CD4-positive, alpha-beta T cell treated with Interleukin-2 at 100 ng/mL for 4 hours (primary cell): ENCODE data around the gene PRR14.
"Not testable (repeated sequence)": the region's sequence is repeated elsewhere in the genome, so short reads cannot be mapped to it uniquely, and the experiment has no call there.

Experiments used
- DNase-seq: peaks from one replicate; pipeline ENCODE4 v3.0.0-alpha.2; 2020; ENCODE audit warnings: low spot score

The PRR14 gene

DNA sequence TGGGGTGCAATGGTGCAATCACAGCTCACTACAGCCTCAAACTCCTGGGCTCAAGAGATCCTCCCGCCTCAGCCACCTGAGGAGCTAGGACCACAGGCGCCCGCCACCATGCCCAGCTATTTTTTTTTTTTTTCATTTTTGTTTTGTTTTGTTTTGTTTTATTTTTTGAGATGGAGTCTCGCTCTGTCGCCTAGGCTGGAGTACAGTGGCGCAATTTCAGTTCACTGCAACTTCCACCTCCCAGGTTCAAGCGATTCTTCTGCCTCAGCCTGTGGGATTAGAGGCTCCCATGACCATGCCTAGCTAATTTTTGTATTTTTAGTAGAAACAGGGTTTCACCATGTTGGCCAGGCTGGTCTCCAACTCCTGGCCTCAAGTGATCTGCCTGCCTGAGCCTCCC, 18.3 kb upstream of the PRR14 start:
- not testable (repeated sequence) for DNase-seq

- DNase-seq = no peak
These were observed 17.2 kb upstream of the PRR14 start for GRCh38 chr16:30633526-30633925.

DNA sequence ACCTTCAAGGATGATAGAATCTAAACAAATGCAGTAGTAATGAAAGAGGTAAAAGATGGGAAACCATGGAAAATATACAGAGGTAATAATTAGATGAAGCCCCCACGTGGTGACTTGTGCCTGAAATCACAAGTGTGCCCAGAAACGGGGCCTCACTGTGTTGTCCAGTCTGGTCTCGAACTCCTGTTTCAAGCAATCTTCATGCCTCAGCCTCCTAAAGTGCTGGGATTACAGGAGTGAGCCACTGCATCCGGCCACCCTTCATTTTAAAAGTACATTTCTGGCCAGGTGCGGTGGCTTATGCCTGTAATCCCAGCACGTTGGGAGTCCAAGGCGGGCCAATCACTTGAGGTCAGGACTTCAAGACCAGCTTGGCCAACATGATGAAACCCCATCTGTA, 14.2 kb upstream of the PRR14 start:
- no peak for DNase-seq

DNA sequence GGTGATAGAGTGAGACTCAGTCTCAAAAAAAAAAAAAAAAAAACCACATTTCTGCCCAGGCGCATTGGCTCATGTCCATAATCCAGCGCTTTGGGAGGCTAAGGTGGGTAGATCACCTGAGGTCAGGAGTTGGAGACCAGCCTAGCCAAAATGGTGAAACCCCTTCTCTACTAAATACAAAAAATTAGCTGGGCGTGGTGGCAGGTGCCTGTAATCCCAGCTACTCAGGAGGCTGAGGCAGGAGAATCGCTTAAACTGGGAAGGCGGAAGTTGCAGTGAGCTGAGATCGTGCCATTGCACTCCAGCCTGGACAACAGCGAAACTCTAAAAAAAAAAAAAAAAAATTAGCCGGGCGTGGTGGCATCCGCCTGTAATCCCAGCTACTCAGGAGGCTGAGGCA, 13.6 kb upstream of the PRR14 start:
- DNase-seq = not testable (repeated sequence)

GRCh38 chr16:30637944-30638343, 12.8 kb upstream of the PRR14 start:
- DNase-seq = peak; percentile 54

DNA sequence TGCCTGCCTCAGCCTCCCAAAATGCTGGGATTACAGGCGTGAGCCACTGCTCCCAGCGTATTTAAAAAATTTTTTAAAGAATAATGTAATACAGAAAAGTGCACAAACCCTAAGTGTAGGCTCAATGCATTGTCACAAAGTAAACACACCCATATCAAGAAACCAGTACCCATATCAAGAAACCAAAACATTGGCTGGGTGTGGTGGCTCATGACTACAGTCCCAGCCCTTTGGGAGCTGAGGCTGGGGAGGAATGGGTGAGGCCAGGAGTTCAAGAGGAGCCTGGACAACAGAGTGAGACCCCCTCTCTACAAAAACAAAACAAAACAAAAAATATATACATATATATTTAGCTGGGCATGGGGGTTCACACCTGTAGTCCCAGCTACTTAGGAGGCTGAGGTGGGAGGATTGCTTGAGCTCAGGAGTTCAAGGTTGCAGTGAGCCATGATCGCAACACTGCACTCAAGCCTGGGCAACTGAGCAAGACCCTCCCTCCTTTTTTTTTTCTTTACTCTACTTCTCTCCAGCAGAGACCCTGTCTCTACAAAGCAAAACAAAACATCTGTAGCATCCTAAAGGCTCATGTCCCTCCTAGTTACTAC, 9.3 kb upstream of the PRR14 start:
- DNase-seq = no peak

DNA sequence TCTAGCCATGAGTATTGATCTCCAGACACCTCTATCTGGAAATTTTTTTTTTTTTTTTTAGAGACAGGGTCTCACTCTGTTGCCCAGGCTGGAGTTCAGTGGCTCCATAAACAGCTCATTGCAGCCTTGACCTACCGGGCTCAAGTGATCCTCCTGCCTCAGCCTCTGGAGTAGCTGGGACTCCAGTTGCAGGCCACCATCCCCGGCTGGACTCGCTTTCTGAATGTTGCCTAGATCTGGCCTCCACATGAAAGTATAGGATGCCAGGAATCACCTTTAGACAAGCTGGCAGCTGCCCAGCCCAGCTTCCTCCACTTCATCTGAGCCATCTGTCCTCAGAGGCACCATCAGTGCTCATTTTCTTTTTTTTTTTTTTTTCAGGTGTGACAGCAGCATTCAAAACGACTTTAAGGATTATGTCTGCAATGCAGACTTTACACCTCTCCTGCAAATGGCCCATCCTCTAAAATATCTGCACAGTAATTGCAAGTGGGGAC, 6.4 kb upstream of the PRR14 start:
- DNase-seq = no peak

DNA sequence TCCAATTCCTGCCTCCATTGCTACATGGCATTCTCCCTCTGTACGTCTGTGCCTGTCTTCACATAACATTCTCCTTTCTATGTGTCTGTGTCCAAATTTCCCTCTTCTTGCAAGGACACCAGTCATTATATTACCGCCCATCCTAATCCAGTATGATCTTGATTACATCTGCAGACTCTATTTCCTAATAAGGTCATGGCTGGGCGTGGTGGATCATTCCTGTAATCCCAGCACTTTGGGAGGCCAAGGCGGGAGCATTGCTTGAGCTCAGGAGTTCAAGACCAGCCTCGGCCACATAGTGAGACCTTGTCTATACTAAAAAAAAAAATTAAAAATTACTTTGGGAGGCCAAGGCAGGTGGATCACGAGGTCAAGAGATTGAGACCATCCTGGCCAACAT, 5.0 kb upstream of the PRR14 start:
- no peak for DNase-seq

GRCh38 chr16:30647274-30647571, 3.5 kb upstream of the PRR14 start:
- no peak for DNase-seq

- DNase-seq = peak; percentile 6
These were observed 913 bp upstream of the PRR14 start for GRCh38 chr16:30649725-30650368.

DNA sequence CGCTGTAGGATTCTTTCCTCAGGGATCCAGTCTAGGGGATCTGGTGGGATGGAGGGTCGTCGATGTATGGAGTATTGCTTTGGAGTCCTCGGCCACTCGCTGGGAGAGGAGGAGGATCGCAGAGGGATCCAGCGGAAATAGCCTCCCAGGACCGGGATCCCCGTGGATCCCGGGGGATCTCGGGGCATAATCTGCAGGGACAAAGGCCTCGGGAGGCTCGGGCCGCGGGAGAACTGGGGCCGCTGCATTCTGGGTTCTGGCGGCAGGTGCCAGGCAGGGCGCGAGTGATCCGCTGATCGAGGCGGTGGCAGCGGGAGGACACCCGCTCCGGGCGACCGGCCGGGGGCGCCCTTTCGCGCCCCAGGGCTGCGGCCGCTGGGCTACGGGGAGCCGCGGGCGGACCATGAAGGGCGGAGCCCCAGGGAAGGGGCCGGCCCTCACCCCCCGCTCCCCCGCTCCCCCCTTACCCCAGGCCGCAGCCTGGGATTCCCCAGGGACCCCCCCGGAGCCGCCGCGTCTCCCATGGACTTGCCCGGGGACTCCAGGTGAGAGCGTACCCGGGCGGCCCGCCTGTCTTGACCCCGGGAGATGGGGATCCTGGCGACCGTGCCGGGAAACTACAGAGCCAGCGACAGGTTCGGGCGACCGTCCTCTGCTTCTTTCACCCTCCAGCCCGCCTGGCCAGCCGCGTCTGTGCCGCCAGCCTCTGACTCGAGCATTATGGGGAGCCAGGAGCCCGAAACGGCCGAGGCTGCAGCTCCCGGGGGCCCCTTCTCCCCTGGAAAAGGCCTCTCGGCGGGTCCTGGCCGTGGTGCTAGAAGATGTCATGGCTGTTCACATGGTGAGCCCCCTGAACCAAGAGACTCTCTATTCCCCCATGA, 604 bp downstream of the PRR14 start:
- DNase-seq = peak; percentile 77

GRCh38 chr16:30652005-30652296, 1.2 kb downstream of the PRR14 start:
- DNase-seq = no peak

GRCh38 chr16:30652718-30653117, 2.0 kb downstream of the PRR14 start:
- no peak for DNase-seq

DNA sequence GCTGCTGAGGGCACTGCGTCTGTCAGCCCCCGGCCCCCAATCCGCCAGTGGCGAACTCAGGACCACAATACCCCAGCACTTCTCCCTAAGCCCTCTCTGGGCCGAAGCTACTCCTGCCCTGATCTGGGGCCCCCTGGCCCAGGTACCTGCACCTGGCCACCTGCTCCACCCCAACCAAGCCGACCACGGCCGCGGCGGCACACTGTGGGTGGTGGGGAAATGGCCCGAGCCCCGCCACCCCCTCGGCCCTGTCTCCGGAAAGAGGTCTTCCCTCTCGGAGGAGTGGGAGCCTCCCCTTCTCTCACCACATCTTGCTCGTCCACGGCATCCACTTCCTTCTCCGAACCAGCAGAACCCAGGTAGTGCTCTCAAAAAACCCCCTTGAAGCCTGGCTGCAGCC, 4.1 kb downstream of the PRR14 start:
- DNase-seq = no peak

DNA sequence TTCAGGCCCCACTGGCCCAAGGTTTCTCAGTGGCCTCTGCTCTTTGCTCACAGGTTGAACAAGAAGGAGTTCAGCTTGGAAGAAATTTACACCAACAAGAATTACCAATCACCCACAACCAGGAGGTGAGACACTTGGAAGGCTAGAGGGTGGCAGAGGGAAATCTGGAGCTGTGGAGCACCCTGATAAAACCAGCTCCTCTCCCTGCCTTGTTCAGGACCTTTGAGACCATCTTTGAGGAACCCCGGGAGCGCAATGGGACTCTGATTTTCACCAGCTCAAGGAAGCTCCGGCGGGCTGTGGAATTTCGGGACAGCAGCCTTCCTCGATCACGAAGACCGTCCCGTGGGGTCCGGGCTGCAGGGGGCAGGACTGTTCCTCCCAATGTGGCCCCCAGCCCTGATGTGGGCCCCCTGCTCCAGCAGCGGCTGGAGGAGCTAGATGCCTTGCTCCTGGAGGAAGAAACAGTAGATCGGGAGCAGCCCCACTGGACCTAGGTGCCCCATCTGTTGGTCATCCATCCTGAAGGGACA, 5.1 kb downstream of the PRR14 start:
- no peak for DNase-seq

GRCh38 chr16:30656388-30656787, 5.6 kb downstream of the PRR14 start:
- DNase-seq = no peak

DNA sequence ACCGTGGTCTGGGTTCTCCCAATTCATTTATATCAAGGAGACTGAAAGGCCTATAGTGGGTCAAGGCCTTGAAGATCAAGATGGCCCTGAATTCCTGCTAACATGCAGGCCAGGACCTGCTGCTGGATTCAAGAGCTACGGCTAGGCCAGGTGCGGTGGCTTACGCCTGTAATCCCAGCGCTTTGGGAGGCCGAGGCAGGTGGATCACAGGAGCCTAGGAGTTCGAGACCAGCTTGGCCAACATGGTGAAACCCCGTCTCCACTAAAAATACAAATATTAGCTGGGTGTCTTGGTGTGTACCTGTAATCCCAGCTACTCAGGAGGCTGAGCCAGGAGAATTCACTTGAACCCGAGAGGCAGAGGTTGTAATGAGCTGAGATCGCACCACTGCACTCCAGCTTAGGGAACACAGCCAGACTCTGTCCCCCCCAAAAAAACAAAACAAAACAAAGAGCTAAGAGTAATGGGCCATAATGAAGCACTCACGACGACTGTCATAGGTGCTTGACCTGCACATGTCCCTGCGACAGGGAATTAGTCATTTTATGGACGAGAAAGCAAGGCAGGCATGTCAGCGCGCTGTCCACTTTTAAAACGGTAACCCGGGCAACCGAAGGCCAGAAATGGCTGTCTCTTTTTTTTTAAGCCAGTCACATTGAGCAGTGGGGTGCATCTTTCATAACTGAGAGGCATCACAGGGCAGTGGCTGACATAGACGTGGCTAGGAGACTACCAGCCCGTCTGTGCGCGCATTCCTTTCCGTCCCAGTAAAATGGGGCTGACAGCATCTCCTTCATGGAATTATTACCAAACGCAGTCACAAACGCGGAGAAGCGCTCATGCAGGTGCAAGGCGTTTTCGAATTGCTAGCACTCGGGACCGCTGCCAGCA, 6.5 kb downstream of the PRR14 start:
- no peak for DNase-seq

DNA sequence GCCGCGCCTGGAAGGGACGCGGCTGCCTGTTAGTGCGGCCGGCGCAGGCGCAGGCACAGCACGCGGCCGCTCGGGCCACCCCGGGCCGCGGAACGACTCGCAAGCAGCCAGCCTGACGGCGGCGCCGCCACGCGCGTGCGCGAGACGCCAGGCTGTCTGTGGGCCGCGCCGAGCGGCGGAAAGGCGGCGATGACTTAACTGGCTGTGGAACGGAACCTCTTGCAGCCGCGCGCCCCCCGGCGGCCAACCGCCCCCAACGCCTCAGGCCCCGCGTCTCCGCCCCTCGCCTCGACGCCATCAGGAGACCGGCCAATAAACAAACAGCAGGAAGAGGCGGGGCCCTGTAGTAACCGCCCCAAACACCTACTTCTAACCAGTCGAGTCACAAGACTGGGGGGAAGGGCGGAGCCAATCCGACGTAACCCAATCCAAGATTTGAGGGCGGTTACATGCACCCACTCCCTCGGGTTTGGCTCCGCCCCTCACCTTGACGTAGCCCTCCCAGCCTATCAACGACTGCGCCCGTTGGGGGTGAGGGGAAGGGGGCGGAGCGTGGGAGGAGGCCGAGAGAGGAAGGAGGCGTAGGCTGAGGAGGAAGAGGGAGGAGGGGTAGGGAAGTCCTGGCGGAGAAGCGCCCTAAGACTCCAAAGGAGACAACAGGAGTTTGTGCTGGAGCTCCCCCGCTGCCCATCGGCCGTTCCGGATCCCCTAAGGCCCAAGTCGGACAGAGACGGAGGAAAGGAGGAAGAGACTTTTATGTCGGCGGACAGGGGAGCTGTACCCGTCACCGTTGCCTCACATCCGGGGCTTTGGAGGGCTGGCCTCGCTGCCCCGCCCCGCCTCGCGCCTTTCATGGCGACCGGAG, 7.3 kb downstream of the PRR14 start, which contains the start of gene FBRS:
FBRS (plus strand) TSS at position 566 of the 865 bp plus-strand sequence. CDS start 1,088 bp downstream, outside the sequence.
- DNase-seq = peak; percentile 100

DNA sequence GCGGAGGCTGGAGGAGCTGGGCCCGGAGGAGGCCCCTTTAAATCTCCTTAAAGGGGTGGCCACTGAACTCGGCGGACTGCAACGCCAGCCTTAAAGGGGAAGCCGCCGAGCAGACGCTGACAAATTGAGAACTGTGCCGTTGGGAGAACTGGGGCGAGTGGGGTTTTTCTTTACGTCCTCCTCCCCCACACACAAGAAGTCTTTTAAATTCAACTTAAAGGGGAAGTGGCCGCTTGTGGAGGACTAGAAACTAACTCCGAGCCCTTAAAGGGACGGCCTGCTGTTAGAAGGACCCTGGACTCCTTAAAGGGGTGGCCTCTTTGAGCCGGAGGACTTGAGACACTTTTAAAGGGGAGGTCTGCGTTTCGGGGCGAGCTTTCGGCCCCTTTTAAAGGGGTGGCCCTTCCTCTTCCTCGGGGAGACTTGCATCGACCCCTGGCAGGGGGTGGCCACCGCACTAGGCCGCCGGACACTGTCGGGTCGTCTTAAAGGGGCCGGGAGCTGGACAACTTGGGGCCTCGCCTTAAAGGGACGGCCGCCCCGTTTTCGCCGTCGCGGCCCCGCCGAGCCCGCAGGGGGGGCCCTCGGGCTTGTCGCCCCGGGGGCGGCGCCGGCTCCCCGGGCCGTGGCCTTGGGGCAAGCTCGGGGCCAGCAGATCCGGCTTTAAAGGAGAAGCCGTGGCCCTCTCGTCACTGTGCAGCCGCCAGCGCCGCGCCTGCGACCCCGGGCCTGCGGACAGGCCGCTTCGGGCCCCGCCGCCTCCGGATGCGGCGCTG, 8.2 kb downstream of the PRR14 start:
- peak; percentile 97 for DNase-seq
